Measurements from ENCODE around the gene PARD6G.
"Not testable (repeated sequence)": the region's sequence is repeated elsewhere in the genome, so short reads cannot be mapped to it uniquely, and the experiment has no call there.

The PARD6G gene

GRCh38 chr18:80168346-80168745, 79.0 kb downstream of the PARD6G start:
- DNase-seq: no peak

- no peak for DNase-seq
Observed at GRCh38 chr18:80167931-80168330, 79.4 kb downstream of the PARD6G start.

GRCh38 chr18:80167331-80167730, 80.0 kb downstream of the PARD6G start:
- no peak for DNase-seq

- DNase-seq: no peak
Observed at GRCh38 chr18:80166725-80167124, 80.6 kb downstream of the PARD6G start.

GRCh38 chr18:80166240-80166639, 81.1 kb downstream of the PARD6G start:
- DNase-seq: no peak

- not testable (repeated sequence) for DNase-seq
Observed at GRCh38 chr18:80164727-80165355, 82.5 kb downstream of the PARD6G start.

GRCh38 chr18:80163183-80163582, 84.1 kb downstream of the PARD6G start:
- DNase-seq: no peak

- DNase-seq: no peak
Observed at GRCh38 chr18:80161781-80162417, 85.4 kb downstream of the PARD6G start.

- peak; percentile 79 for DNase-seq
Observed at GRCh38 chr18:80159713-80160636, 87.3 kb downstream of the PARD6G start.

GRCh38 chr18:80158365-80158764, 88.9 kb downstream of the PARD6G start:
- no peak for DNase-seq

GRCh38 chr18:80157708-80158343, 89.5 kb downstream of the PARD6G start:
- peak; percentile 64 for DNase-seq

GRCh38 chr18:80154293-80154692, 93.0 kb downstream of the PARD6G start:
- no peak for DNase-seq

GRCh38 chr18:80149667-80150066, 97.6 kb downstream of the PARD6G start:
- no peak for DNase-seq

- DNase-seq: no peak
Observed at GRCh38 chr18:80148326-80149199, 98.8 kb downstream of the PARD6G start.

GRCh38 chr18:80147418-80148325, 99.6 kb downstream of the PARD6G start:
- peak; percentile 92 for DNase-seq

- DNase-seq: no peak
Observed at GRCh38 chr18:80147037-80147417, 100.3 kb downstream of the PARD6G start.

- DNase-seq: no peak
Observed at GRCh38 chr18:80145196-80145804, 102.0 kb downstream of the PARD6G start.

- DNase-seq: no peak
Observed at GRCh38 chr18:80143881-80144280, 103.4 kb downstream of the PARD6G start.

- DNase-seq: no peak
Observed at GRCh38 chr18:80140455-80140985, 106.8 kb downstream of the PARD6G start.

- no peak for DNase-seq
Observed at GRCh38 chr18:80137976-80138375, 109.3 kb downstream of the PARD6G start.
